Measurements from ENCODE around the gene ASAH2. TPM values are rescaled to one million over a fixed set of nuclear protein-coding genes. Genes with fewer than 3 reads are reported as not detected.

The ASAH2 gene
- total RNA-seq, 4 donors from 2014 or later: 0.17 to 1.1 (median 0.52) TPM

DNA sequence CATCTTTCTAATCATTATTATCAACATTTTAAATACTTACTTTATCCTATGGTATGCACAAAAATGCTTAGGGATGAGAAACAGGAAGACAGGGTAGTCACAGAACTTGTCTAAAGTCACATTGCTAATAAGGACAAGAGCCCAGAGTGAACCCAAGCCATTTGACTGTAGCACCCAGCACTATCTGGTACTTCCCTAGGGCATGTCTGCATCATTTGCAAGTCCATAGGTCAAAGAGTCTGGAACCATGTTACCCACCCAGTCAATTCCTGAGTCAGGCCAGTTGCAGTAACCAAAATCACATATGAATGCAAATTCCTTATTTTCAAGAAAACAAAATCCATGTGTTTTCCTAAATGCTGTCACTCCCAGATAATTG is 19.1 kb downstream of the ASAH2 start:
- no peak overlapping the region for H3K27ac ChIP-seq (replicated peaks in 1 of 4)

DNA sequence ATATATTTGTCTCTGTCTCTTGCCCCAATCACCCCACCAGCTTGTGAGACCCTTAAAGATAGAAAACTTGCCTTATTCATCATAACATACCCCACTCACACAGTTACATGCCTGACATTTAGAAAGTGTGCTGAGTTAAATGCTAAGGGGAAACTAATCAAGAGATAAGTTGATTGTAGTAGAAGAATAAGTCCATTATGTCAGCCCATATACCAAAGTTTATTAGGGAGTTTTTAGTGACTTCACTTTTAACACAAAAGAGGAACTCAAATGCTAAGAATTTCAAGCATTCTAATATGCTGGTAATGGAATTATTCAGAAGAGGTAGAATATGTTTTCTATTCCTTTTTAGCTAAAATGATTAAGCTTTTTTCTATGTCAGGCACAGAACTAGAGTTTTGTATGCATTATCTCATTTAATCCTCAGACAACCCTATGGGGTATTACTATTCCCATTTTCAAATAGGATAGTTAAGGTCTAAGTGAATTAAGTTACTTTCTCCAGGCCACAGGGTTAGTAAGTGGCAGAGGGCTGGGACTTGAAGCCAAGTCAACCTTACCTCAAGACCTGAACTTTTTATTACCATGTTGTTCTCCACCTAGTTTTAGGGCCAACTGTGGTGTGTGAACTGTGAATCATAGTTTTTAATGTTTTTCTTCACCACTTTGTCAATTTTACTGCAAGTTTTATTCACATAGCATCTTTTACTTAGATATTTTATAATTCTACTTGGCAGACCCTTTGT is 19.6 kb downstream of the ASAH2 start:
- no peaks in the 10 kb centered on the region for H3K4me1 ChIP-seq
- no peaks in the 10 kb centered on the region for H3K36me3 ChIP-seq
- DNase-seq (ENCODE audit: extremely low spot score): no peak
- no peaks in the 10 kb centered on the region for H3K9me3 ChIP-seq
- H3K27me3 ChIP-seq: no peaks in the 10 kb centered on the region
- TF ChIP-seq POLR2AphosphoS5 (IDR thresholded peaks at IDR 0.05) (no peak), EP300 (IDR thresholded peaks at IDR 0.05) (no peak), POLR2A (IDR thresholded peaks at IDR 0.05; ENCODE audit: low read depth) (no peak)
- TF ChIP-seq, protein P1, sequence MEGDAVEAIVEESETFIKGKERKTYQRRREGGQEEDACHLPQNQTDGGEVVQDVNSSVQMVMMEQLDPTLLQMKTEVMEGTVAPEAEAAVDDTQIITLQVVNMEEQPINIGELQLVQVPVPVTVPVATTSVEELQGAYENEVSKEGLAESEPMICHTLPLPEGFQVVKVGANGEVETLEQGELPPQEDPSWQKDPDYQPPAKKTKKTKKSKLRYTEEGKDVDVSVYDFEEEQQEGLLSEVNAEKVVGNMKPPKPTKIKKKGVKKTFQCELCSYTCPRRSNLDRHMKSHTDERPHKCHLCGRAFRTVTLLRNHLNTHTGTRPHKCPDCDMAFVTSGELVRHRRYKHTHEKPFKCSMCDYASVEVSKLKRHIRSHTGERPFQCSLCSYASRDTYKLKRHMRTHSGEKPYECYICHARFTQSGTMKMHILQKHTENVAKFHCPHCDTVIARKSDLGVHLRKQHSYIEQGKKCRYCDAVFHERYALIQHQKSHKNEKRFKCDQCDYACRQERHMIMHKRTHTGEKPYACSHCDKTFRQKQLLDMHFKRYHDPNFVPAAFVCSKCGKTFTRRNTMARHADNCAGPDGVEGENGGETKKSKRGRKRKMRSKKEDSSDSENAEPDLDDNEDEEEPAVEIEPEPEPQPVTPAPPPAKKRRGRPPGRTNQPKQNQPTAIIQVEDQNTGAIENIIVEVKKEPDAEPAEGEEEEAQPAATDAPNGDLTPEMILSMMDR (IDR thresholded peaks at IDR 0.05): no peak
- no peak overlapping the region for H3K27ac ChIP-seq (replicated peaks in 1 of 4)
- intact Hi-C loops (cut with DNase I): no loop called here
- H3K4me3 ChIP-seq: no peak overlapping the region

More for the DNA sequence above, 19.1 kb downstream of the ASAH2 start:
- TF ChIP-seq POLR2A (IDR thresholded peaks at IDR 0.05; ENCODE audit: low read depth): no peak
- TF ChIP-seq POLR2AphosphoS5 (IDR thresholded peaks at IDR 0.05): no peak
- TF ChIP-seq EP300 (IDR thresholded peaks at IDR 0.05): no peak
- TF ChIP-seq, protein P1 (IDR thresholded peaks at IDR 0.05): no peak
- Histone ChIP-seq H3K27me3 (no peaks in the 10 kb centered on the region), H3K4me1 (no peaks in the 10 kb centered on the region), H3K36me3 (no peaks in the 10 kb centered on the region), H3K9me3 (no peaks in the 10 kb centered on the region), H3K4me3 (no peak overlapping the region)
- intact Hi-C loops (cut with DNase I): no loop called here
- DNase-seq (ENCODE audit: extremely low spot score): no peak

DNA sequence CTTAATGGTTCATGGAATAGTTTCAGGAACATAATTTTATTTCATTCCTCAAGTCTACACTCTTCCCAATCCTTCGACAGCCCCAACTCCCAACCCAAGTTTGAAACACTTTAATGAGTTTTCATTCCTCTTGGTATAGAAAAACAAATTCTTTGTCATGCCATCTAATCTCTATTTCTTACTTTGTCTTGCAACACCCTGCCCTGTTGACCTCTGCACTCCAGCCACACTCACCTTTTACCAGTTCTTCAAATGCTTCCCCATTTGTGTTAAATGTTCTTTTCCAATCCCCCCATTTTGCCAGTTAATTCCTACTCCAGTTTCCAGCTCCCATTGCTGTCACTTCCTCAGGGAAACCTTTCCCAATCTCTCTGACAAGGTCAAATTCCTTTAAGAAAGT is 21.9 kb downstream of the ASAH2 start:
- no peak overlapping the region for H3K27ac ChIP-seq (replicated peaks in 1 of 4)
- TF ChIP-seq, protein P1 (IDR thresholded peaks at IDR 0.05): no peak
- TF ChIP-seq EP300 (IDR thresholded peaks at IDR 0.05) (no peak), POLR2A (IDR thresholded peaks at IDR 0.05; ENCODE audit: low read depth) (no peak), POLR2AphosphoS5 (IDR thresholded peaks at IDR 0.05) (no peak)
- no peak overlapping the region for H3K4me3 ChIP-seq
- no peaks in the 10 kb centered on the region for H3K4me1 ChIP-seq
- no peaks in the 10 kb centered on the region for H3K27me3 ChIP-seq
- intact Hi-C loops (cut with DNase I): no loop called here
- no peak for DNase-seq (ENCODE audit: extremely low spot score)
- WGBS: 83% methylated on average over 1 of the region's 1 CpG
- no peaks in the 10 kb centered on the region for H3K9me3 ChIP-seq
- no peaks in the 10 kb centered on the region for H3K36me3 ChIP-seq

GRCh38 chr10:50228672-50229071 is 22.6 kb downstream of the ASAH2 start:
- Histone ChIP-seq H3K36me3 (no peaks in the 10 kb centered on the region), H3K27me3 (no peaks in the 10 kb centered on the region), H3K9me3 (no peaks in the 10 kb centered on the region), H3K4me1 (no peaks in the 10 kb centered on the region), H3K4me3 (no peak overlapping the region), H3K27ac (replicated peaks in 1 of 4) (no peak overlapping the region)
- intact Hi-C loops (cut with DNase I): no loop called here
- TF ChIP-seq POLR2A (IDR thresholded peaks at IDR 0.05; ENCODE audit: low read depth): no peak
- TF ChIP-seq POLR2AphosphoS5 (IDR thresholded peaks at IDR 0.05): no peak
- TF ChIP-seq, protein P1 (IDR thresholded peaks at IDR 0.05): no peak
- no peak for TF ChIP-seq EP300 (IDR thresholded peaks at IDR 0.05)
- no peak for DNase-seq (ENCODE audit: extremely low spot score)
- WGBS: 75% methylated on average over 4 of the region's 4 CpGs

DNA sequence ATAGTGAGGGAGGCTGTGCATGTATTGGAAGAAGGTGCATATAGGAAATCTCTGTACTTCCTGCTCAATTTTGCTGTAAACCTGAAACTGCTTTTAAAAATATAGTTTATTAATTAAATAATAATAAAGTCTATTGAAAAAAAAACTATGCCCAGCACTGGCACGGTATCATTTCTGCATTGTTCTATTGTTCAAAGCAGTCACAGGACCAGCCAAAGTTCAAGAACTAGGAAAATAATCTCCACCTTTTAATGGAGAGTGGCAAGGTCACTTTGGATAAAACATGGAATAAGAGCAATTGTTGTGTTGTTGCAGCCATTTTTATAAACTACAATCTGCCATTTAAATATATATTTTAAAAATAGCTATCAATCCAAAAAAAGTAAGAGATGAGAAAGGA is 24.7 kb downstream of the ASAH2 start:
- Histone ChIP-seq H3K9me3 (no peaks in the 10 kb centered on the region), H3K27me3 (no peaks in the 10 kb centered on the region), H3K36me3 (no peaks in the 10 kb centered on the region), H3K4me1 (no peaks in the 10 kb centered on the region), H3K4me3 (no peak overlapping the region), H3K27ac (replicated peaks in 1 of 4) (no peak overlapping the region)
- TF ChIP-seq EP300 (IDR thresholded peaks at IDR 0.05) (no peak), POLR2AphosphoS5 (IDR thresholded peaks at IDR 0.05) (no peak), POLR2A (IDR thresholded peaks at IDR 0.05; ENCODE audit: low read depth) (no peak)
- TF ChIP-seq, protein P1 (IDR thresholded peaks at IDR 0.05): no peak
- DNase-seq (ENCODE audit: extremely low spot score): no peak
- 72% methylated on average over 1 of the region's 1 CpG for WGBS
- intact Hi-C loops (cut with DNase I): no loop called here

Measured in esophagus muscularis mucosa (tissue), 4 donors.